NCI-H1105 (cell line): ENCODE data around the gene DCTN5.
"Not testable (repeated sequence)": the region's sequence is repeated elsewhere in the genome, so short reads cannot be mapped to it uniquely, and the experiment has no call there.

Experiments used
- DNase-seq: peaks from one replicate; lab custom pipeline; 2025; lab: John Stamatoyannopoulos, UW

Gene DCTN5

DNA sequence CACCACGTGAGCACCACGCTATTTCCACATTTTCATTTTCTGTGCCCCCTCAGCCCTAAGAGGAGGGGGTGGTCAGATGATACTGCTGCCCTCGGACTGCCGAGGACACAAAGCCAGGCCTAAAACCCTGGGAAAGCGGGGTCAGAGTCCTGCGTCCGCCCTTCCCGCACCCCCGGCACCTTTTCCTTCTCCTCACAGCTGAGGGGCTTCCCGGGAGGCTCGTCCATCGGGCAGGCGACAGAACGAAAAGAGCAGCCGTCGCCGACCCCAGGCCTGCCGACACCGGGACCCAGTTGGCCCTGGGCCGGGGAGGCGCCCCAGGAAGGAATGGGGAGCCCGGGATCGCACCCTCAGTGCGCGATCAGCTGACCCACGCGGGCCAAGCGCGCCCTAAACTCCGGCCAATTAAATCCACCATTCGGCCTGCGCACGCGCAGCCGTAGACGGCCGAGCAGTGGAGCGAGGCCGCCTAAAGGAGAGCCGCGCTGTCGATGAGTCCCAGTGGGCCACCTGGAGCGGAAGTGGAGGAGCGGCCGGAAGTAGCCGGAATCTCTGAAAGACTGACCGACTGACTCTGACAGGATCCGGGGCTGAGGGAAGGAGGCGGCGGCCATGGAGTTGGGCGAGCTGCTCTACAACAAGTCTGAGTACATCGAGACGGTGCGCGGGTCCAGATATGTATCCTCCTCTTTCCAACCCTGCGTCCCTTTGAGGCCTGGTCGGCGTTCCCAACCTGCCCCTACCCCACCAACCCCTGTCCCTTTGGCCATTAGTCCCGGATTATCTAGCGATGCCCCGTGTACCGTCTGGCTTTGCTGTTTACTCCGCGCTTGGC, at the start of gene DCTN5, which contains the start of gene PALB2:
Gene DCTN5 (plus strand): TSS at position 536 of the 835 bp plus-strand sequence. CDS start 77 bp downstream, at position 613.
Gene PALB2 (minus strand): TSS at position 380 of the 835 bp plus-strand sequence. CDS start 153 bp downstream, at position 227.
- DNase-seq: peak; percentile 88

DNA sequence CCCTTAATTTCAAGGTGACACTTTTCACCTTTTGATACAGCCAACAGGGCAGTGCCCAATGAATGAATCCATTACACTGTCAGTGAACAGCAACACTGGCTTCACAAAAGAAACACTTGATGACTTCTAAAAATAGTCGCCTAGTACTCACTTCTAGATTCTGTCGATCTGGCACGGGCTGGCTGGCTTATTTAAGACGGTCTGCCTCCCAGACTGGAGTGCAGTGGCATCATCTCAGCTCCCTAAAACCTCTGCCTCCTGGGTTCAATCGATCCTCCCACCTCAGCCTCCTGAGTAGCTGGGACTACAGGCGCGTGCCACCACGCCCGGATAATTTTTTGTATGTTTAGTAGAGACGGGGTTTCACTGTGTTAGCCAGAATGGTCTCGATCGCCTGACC, 47.1 kb upstream of the DCTN5 start:
- no peak for DNase-seq

DNA sequence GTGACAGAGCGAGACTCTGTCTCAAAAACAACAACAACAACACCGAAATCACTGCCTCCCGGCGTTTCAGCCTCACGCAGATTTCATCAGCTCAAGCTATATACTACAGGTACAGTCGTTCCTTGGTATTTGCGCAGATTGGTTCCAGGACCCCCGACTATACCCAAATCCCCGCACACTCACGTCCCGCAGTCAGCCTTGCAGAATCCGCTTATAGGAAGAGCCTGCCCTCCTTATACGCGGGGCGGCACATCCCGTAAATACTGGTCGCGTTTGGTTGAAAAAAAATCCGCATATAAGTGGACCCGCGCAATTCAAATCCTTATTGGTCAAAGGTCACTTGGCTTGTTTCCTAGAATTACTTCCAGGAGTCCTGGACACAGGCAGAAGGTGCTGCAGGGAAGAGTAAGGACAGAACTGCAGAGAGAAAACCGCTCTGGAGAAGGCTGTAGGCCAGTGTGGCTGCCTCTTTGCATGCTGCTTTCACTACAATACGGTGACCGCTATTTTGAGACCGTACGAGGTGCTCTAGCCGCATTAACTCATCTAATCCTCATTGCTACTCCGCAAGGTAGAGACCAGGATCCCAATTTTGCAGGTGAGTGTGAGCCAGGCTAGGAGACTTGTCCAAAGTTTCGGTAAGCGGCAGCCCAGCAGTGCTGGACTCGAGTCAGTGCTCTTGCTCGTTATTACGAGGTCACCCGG, 45.9 kb upstream of the DCTN5 start:
- no peak for DNase-seq

DNA sequence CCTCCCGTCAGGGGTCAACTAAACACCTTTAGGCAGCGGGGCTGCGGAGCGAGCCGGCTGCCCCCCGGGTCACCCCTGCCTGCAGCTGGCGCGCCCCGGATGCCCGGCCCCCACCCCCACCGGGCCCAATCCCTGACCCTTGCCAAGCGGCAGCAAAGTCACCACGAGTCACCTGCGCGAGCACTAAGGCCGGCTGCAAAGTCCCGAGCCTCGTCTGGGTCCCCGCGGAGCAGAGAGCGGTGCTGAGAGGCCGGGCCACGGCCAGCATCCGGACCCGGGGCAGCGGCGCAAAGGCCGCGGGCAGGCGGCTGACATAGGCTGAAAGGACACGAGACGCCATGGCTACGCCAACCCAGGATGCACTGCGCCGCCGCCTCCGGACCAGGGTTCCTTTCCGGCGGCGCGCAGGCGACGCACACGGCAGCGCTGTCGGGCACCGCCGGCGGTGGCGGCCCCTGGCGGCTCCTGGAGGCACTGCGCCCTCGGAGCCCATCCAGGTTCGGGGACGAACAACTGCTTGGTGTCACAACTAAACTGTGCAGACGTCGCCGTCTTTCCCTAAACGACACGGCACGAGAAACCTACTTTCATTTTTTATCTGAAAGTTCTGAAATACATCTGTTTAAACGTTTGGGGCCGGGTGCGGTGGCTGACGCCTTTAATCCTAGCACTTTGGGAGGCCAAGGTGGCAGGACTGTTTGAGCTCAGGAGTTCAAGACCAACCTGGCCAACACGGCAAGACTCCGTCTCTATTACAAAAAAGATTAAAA, 45.1 kb upstream of the DCTN5 start, which contains the start of gene NDUFAB1:
Gene NDUFAB1 (minus strand): TSS at position 366 of the 770 bp plus-strand sequence. CDS start 26 bp downstream, at position 340.
- DNase-seq: peak; percentile 72

- DNase-seq: peak; percentile 51
Observed at GRCh38 chr16:23597003-23597756, 44.1 kb upstream of the DCTN5 start.

- DNase-seq: no peak
Observed at GRCh38 chr16:23607726-23608125, 33.5 kb upstream of the DCTN5 start.

GRCh38 chr16:23608194-23608593, 33.1 kb upstream of the DCTN5 start:
- DNase-seq: no peak

DNA sequence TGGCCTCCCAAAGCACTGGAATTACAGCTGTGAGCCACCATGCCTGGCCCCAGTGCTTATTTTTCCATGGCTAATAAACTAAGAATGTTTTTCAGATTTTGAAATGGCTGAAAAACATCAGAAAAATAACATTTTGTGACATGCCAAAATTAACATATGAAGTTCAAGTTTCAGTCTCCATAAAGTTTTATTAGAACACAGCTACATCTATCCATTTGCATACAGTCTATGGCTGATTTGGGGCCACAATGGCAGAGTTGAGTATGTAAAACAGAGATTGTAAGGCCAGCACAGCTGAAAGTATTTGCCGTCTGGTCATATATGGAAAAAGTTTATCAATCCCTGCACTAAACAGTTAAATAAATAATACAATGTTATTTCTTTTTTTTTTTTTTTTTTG, 31.3 kb upstream of the DCTN5 start:
- no peak for DNase-seq

DNA sequence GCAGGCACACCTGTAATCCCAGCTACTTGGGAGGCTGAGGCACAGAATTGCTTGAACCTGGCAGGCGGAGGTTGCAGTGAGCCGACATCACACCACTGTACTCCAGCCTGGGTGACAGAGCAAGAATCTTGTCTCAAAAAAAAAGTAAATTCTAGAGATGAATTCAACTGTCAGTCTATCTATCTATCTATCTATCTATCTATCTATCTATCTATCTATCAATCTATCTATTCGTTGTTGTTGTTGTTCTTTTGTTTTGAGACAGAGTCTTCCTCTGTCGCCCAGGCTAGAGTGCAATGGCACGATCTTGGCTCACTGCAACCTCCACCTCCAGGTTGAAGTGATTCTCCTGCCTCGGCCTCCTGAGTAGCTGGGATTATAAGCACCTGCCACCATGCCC, 30.4 kb upstream of the DCTN5 start:
- DNase-seq: not testable (repeated sequence)

DNA sequence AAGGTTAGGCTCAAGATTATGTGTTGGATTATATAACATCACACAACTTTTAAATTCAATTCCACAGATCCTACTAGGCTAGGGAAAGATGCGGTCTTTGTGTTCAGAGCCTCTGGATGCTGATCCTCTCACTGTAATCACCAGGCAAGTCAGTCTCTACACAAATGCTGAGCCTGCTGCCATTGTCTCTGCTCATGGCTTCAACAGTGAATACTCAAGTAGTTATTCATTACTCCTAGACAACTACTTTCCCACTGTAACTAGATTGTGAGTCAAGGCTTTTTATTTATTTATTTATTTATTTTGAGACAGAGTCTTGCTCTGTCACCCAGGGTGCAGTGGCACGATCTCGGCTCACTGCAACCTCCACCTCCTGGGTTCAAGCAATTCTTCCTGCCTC, 29.3 kb upstream of the DCTN5 start:
- DNase-seq: no peak

GRCh38 chr16:23615805-23616204, 25.5 kb upstream of the DCTN5 start:
- no peak for DNase-seq

- DNase-seq: no peak
Observed at GRCh38 chr16:23624092-23624491, 17.2 kb upstream of the DCTN5 start.

- no peak for DNase-seq
Observed at GRCh38 chr16:23629516-23629915, 11.8 kb upstream of the DCTN5 start.

- not testable (repeated sequence) for DNase-seq
Observed at GRCh38 chr16:23631874-23632273, 9.4 kb upstream of the DCTN5 start.

DNA sequence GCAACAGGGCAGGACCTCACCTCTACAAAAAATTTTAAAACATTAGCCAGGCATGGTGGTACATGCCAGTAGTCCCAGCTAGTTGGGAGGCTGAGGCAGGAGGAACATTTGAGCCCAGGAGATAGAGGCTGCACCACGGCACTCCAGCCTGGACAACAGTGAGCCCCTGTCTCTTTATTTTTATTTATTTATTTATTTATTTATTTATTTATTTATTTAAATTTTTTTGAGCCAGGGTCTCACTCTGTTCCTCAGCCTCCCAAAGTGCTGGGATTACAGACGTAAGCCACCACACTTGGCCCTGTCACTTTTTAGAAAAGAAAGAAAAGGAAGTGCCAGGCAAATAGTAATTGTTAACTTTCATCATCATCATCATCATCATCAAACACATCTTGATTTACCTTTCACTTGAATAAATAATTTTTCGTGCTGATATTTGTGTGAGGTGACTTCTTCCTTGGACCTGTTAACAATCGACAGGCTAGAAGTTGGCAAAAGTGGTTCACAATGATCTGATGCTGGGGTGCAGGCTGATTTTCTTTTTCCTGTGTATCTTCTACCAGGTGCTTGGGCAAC, 6.7 kb upstream of the DCTN5 start:
- DNase-seq: no peak

DNA sequence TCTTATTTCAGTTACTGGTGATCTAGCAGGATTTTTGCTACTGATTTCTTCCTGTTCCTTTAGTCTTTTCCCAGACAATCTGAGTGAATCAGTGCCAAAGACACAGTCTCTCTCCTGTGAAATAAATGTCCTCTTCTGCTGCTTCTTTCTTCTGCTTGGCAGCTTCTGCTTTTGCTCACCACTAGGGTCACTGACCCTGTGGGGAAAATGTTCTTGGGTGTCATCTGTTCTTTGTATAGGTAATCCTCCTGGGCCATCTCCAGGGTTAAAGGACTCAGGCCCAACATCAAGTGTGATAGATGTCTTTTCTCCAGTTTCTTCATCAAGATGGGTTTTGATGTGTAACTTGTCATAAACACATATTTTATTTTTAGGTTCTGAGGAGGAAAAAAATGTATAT, 5.3 kb upstream of the DCTN5 start:
- no peak for DNase-seq

DNA sequence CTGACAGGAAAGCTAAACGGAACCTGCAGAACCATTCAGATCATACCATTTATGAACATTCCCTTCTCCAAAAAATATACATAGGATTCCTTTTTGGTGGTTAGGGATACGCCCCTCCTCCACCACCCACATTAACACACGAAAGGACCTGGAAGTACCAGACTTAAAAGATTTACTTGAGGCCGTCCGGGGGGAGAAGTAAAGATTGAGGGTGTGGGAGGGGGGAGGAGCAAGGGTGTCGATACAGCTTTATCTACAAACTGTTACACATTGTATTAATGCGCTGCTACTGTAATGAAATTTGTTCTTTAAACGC, 693 bp upstream of the DCTN5 start:
- DNase-seq: no peak

- no peak for DNase-seq
Observed at GRCh38 chr16:23642246-23642774, 1.0 kb downstream of the DCTN5 start.

DNA sequence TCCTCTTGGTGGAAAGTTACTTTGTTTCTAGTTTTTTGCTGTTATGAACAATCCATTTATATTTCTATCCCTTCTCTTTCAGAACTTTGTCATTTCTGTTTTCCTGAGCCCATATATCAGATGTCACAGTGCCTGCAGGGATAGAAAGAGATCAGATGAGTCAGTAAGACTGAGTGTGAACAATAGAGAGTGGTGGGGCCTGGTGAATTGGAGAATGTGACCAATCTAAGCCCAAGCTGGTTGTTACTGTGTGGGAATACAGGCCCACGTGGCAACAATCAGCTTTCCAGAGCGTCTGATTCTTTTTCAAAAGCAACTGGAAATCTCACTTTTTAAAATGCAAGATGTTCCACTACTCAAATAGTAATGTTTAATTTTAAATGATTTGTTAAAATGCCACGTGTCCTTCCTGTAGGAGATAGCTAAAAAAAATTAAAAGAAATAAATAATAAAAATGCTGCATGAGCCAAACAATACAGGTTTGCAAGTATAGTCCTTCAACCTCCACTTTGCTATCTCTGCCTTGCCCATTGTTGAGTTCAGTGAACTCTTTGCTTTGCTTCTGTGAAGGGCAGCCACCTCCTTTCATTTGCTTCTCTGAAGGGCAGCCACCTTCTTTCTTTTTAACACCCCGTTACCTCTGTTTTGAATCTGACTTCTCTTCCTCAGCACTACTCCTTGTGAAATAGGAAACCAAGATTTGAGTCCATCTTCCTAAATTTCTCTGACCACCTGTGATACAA, 9.6 kb downstream of the DCTN5 start:
- no peak for DNase-seq

- DNase-seq: no peak
Observed at GRCh38 chr16:23651943-23652468, 10.7 kb downstream of the DCTN5 start.
